Smooth muscle cell (in vitro differentiated cells): ENCODE measurements around the gene PDLIM3. TPM values are rescaled to one million over a fixed set of nuclear protein-coding genes. Genes with fewer than 3 reads are reported as not detected.

ENCODE experiments used
- DNase-seq: peaks from one replicate; lab custom pipeline; 2025; ENCODE audit not compliant: unreplicated experiment; lab: John Stamatoyannopoulos, UW
- H2AFZ ChIP-seq: fragments of 200-600 bp; sonication (generic); 2 replicates; pipeline ENCODE4 v1.6.0; 2016; ENCODE audit warnings: antibody characterized with exemption, low read depth, mild to moderate bottlenecking
- H3F3A ChIP-seq: fragments of 200-600 bp; sonication (generic); 2 replicates; pipeline ENCODE4 v1.6.0; 2017; ENCODE audit warnings: antibody characterized with exemption, low read depth
- H3K27ac ChIP-seq: fragments of 200-600 bp; sonication (generic); 2 replicates; pipeline ENCODE4 v1.5.1; 2016; ENCODE audit warnings: low read depth, mild to moderate bottlenecking
- H3K27me3 ChIP-seq: fragments of 200-600 bp; sonication (generic); 2 replicates; pipeline ENCODE4 v1.6.1; 2016; ENCODE audit warnings: low read depth, mild to moderate bottlenecking
- H3K36me3 ChIP-seq: fragments of 200-600 bp; sonication (generic); 2 replicates; pipeline ENCODE4 v1.5.1; 2016; ENCODE audit warnings: low read depth
- H3K4me1 ChIP-seq: fragments of 200-600 bp; sonication (generic); 2 replicates; pipeline ENCODE4 v1.5.1; 2016; ENCODE audit warnings: low read depth
- H3K4me2 ChIP-seq: fragments of 200-600 bp; sonication (generic); 2 replicates; pipeline ENCODE4 v1.6.0; 2016; ENCODE audit warnings: mild to moderate bottlenecking
- H3K4me3 ChIP-seq: fragments of 200-600 bp; sonication (generic); 2 replicates; pipeline ENCODE4 v1.5.1; 2016; ENCODE audit warnings: mild to moderate bottlenecking
- H3K79me2 ChIP-seq: fragments of 200-600 bp; sonication (generic); 2 replicates; pipeline ENCODE4 v1.6.0; 2016; ENCODE audit warnings: low read depth, mild to moderate bottlenecking
- H3K9ac ChIP-seq: fragments of 200-600 bp; sonication (generic); 2 replicates; pipeline ENCODE4 v1.6.0; 2016; ENCODE audit warnings: low read depth
- H3K9me3 ChIP-seq: fragments of 200-600 bp; sonication (generic); replicated peaks from 2 replicates; pipeline ENCODE4 v1.5.1; 2016; ENCODE audit warnings: low read depth
- H4K20me1 ChIP-seq: fragments of 200-600 bp; sonication (generic); 2 replicates; pipeline ENCODE4 v1.6.0; 2016; ENCODE audit warnings: low read depth
- WGBS: methylation state at CpG from one replicate; pipeline ENCODE4 v1.1.7; 2016; ENCODE audit warnings: low lambda C conversion rate; 5-methylcytosine and 5-hydroxymethylcytosine counted together
- polyA plus RNA-seq: library from polyadenylated mRNA; unstranded; fragments of >200 nt; fragmentation: Nextera tagmentation; extraction: Ambion mirVana; gene quantifications from 2 replicates; pipeline ENCODE4 v1.2.1, GENCODE V29; 2016
- total RNA-seq: library from RNA; depleted of rRNA; stranded (reverse); fragments of >200 nt; gene quantifications from 2 replicates; pipeline ENCODE4 v1.2.3, GENCODE V29; 2014
- TF ChIP-seq, protein P1 (sequence below): fragments of 200-600 bp; sonication (generic); IDR thresholded peaks from 2 replicates; pipeline ENCODE4 v1.5.1; 2017; ENCODE audit warnings: borderline replicate concordance, mild to moderate bottlenecking, antibody characterized with exemption; ENCODE audit not compliant: insufficient read depth, poor library complexity, severe bottlenecking

Gene PDLIM3
- total and polyA plus RNA-seq, 2 experiments from 2014 or later: 356 to 691 TPM

GRCh38 chr4:185464183-185464582 is 71.1 kb downstream of the PDLIM3 start:
- no peak overlapping the region for H3K27ac ChIP-seq
- H3K9ac ChIP-seq: no peak overlapping the region
- H3F3A ChIP-seq: no peaks in the 10 kb centered on the region
- TF ChIP-seq, protein P1, sequence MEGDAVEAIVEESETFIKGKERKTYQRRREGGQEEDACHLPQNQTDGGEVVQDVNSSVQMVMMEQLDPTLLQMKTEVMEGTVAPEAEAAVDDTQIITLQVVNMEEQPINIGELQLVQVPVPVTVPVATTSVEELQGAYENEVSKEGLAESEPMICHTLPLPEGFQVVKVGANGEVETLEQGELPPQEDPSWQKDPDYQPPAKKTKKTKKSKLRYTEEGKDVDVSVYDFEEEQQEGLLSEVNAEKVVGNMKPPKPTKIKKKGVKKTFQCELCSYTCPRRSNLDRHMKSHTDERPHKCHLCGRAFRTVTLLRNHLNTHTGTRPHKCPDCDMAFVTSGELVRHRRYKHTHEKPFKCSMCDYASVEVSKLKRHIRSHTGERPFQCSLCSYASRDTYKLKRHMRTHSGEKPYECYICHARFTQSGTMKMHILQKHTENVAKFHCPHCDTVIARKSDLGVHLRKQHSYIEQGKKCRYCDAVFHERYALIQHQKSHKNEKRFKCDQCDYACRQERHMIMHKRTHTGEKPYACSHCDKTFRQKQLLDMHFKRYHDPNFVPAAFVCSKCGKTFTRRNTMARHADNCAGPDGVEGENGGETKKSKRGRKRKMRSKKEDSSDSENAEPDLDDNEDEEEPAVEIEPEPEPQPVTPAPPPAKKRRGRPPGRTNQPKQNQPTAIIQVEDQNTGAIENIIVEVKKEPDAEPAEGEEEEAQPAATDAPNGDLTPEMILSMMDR: no peak
- no peaks in the 10 kb centered on the region for H3K27me3 ChIP-seq
- H3K79me2 ChIP-seq: no peaks in the 10 kb centered on the region
- 70% methylated on average over 6 of the region's 6 CpGs for WGBS
- no peaks in the 10 kb centered on the region for H4K20me1 ChIP-seq
- no peaks in the 10 kb centered on the region for H3K4me1 ChIP-seq
- H3K4me2 ChIP-seq: no peak overlapping the region
- no peak for DNase-seq
- no peak overlapping the region for H3K4me3 ChIP-seq
- H3K36me3 ChIP-seq: no peaks in the 10 kb centered on the region
- H2AFZ ChIP-seq: no peak overlapping the region
- no peaks in the 10 kb centered on the region for H3K9me3 ChIP-seq

GRCh38 chr4:185463541-185463940 is 71.8 kb downstream of the PDLIM3 start:
- H3K9me3 ChIP-seq: no peaks in the 10 kb centered on the region

GRCh38 chr4:185461565-185461964 is 73.7 kb downstream of the PDLIM3 start:
- Histone ChIP-seq H3K27me3 (no peaks in the 10 kb centered on the region), H3K4me1 (no peaks in the 10 kb centered on the region), H3K27ac (no peak overlapping the region), H3K4me2 (no peak overlapping the region), H3K4me3 (no peak overlapping the region), H3K9me3 (no peaks in the 10 kb centered on the region), H3K79me2 (no peaks in the 10 kb centered on the region), H4K20me1 (no peaks in the 10 kb centered on the region), H3K9ac (no peak overlapping the region), H2AFZ (no peak overlapping the region), H3F3A (no peaks in the 10 kb centered on the region), H3K36me3 (no peaks in the 10 kb centered on the region)
- no peak for DNase-seq
- WGBS: 87% methylated on average over 8 of the region's 8 CpGs
- TF ChIP-seq, protein P1: no peak

More at GRCh38 chr4:185463541-185463940, 71.8 kb downstream of the PDLIM3 start:
- Histone ChIP-seq H3K9ac (no peak overlapping the region), H3K27me3 (no peaks in the 10 kb centered on the region), H3K4me1 (no peaks in the 10 kb centered on the region), H3K27ac (no peak overlapping the region), H3K4me2 (no peak overlapping the region), H3K79me2 (no peaks in the 10 kb centered on the region), H2AFZ (no peak overlapping the region), H3K36me3 (no peaks in the 10 kb centered on the region), H3F3A (no peaks in the 10 kb centered on the region), H3K4me3 (no peak overlapping the region), H4K20me1 (no peaks in the 10 kb centered on the region)
- no peak for DNase-seq
- TF ChIP-seq, protein P1: no peak
- 90% methylated on average over 6 of the region's 6 CpGs for WGBS

- Histone ChIP-seq H3K4me1 (no peaks in the 10 kb centered on the region), H3F3A (no peaks in the 10 kb centered on the region), H3K9ac (no peak overlapping the region), H3K36me3 (no peaks in the 10 kb centered on the region), H3K4me3 (no peak overlapping the region), H3K4me2 (no peak overlapping the region), H3K27me3 (no peaks in the 10 kb centered on the region), H3K9me3 (no peaks in the 10 kb centered on the region), H4K20me1 (no peaks in the 10 kb centered on the region), H3K79me2 (no peaks in the 10 kb centered on the region), H2AFZ (no peak overlapping the region), H3K27ac (no peak overlapping the region)
- WGBS: 53% methylated on average over 3 of the region's 3 CpGs
- no peak for DNase-seq
- TF ChIP-seq, protein P1: no peak
Measured at GRCh38 chr4:185457136-185457535, 78.2 kb downstream of the PDLIM3 start.
